Stimulated activated CD4-positive, alpha-beta T cell treated with anti-CD3 and anti-CD28 coated beads, Interleukin-4, amount 100 ng/mL, for 24 hours (primary cell): ENCODE data around the gene CHD1.

ENCODE experiments used
- DNase-seq: peaks from one replicate; pipeline ENCODE4 v3.0.0-alpha.2; 2020

The CHD1 gene

GRCh38 chr5:98935206-98935605, 6.4 kb upstream of the CHD1 start:
- no peak for DNase-seq

GRCh38 chr5:98934546-98934945, 5.7 kb upstream of the CHD1 start:
- no peak for DNase-seq

GRCh38 chr5:98933445-98934072, 4.8 kb upstream of the CHD1 start:
- DNase-seq: peak; percentile 20

- DNase-seq: no peak
These were observed 2.4 kb upstream of the CHD1 start for GRCh38 chr5:98930972-98931762.

GRCh38 chr5:98929710-98930298, 997 bp upstream of the CHD1 start:
- peak; percentile 16 for DNase-seq

GRCh38 chr5:98927989-98928872, 576 bp downstream of the CHD1 start:
- peak; percentile 50 for DNase-seq

GRCh38 chr5:98927242-98927988, 1.4 kb downstream of the CHD1 start:
- DNase-seq: peak; percentile 70

GRCh38 chr5:98923966-98924365, 4.8 kb downstream of the CHD1 start:
- no peak for DNase-seq

- DNase-seq: no peak
These were observed 6.8 kb downstream of the CHD1 start for GRCh38 chr5:98921947-98922505.

GRCh38 chr5:98917433-98917832, 11.4 kb downstream of the CHD1 start:
- no peak for DNase-seq

GRCh38 chr5:98916540-98916939, 12.3 kb downstream of the CHD1 start:
- no peak for DNase-seq

- DNase-seq: no peak
These were observed 14.9 kb downstream of the CHD1 start for GRCh38 chr5:98913911-98914310.

- DNase-seq: no peak
These were observed 17.3 kb downstream of the CHD1 start for GRCh38 chr5:98911280-98912040.

- DNase-seq: no peak
These were observed 19.4 kb downstream of the CHD1 start for GRCh38 chr5:98909363-98909762.

- DNase-seq: no peak
These were observed 20.9 kb downstream of the CHD1 start for GRCh38 chr5:98907951-98908350.

GRCh38 chr5:98906756-98907355, 22.0 kb downstream of the CHD1 start:
- DNase-seq: no peak

- no peak for DNase-seq
These were observed 22.7 kb downstream of the CHD1 start for GRCh38 chr5:98905857-98906688.

- peak; percentile 25 for DNase-seq
These were observed 24.0 kb downstream of the CHD1 start for GRCh38 chr5:98904780-98905179.

GRCh38 chr5:98902733-98903132, 26.1 kb downstream of the CHD1 start:
- DNase-seq: no peak

GRCh38 chr5:98899456-98899855, 29.4 kb downstream of the CHD1 start:
- DNase-seq: no peak
